ENCODE results near the gene NUMB. TPM values are rescaled to one million over a fixed set of nuclear protein-coding genes. Genes with fewer than 3 reads are reported as not detected.

NUMB gene
- total RNA-seq, 1 experiment from 2014 or later, result 46.5 TPM

GRCh38 chr14:73230051-73230450 lies 228.3 kb downstream of the NUMB start:
- no peak for TF ChIP-seq CTCF (conservative IDR thresholded peaks at IDR 0.05)
- WGBS (ENCODE audit: extremely low coverage, insufficient read length, low lambda C conversion rate), result no CpG with 5 or more reads among the region's 6 CpGs
- no peak overlapping the region for H3K4ac ChIP-seq (ENCODE audit: low read depth, low read length)

More at GRCh38 chr14:73230051-73230450, 228.3 kb downstream of the NUMB start:
- Histone ChIP-seq H2AFZ (ENCODE audit: low read length) (no peak overlapping the region), H4K5ac (ENCODE audit: insufficient read length, low read depth, low read length) (no peak overlapping the region), H3K9me3 (ENCODE audit: control insufficient read depth, low read depth, low read length) (no peaks in the 10 kb centered on the region), H2BK5ac (ENCODE audit: insufficient read length, low read length) (no peak overlapping the region), H3K23me2 (ENCODE audit: insufficient read length, low read depth, low read length, poor library complexity, severe bottlenecking) (no peaks in the 10 kb centered on the region), H3K18ac (ENCODE audit: insufficient read length, low read depth, low read length) (no peak overlapping the region), H3K27ac (ENCODE audit: insufficient read length, low read depth, low read length) (no peak overlapping the region), H2AK5ac (ENCODE audit: insufficient read length, low read length) (no peak overlapping the region), H3K27me3 (ENCODE audit: insufficient read depth, low read length) (0 out of 2 replicates have a peak, but pooled peaks cover 2% of the 10 kb centered on the region), H4K8ac (replicated peaks; ENCODE audit: insufficient read length, low read depth, low read length) (no peak overlapping the region), H4K91ac (ENCODE audit: insufficient read length, low read depth, low read length) (no peak overlapping the region), H3K14ac (ENCODE audit: insufficient read depth, low read length) (no peak overlapping the region), H3K79me1 (ENCODE audit: insufficient read depth, low read depth, low read length, poor library complexity, severe bottlenecking) (no peaks in the 10 kb centered on the region), H3K4me2 (ENCODE audit: insufficient read depth, insufficient read length, low read length) (no peak overlapping the region), H3K23ac (ENCODE audit: insufficient read length, low read depth, low read length) (no peak overlapping the region), H3K4me1 (ENCODE audit: insufficient read depth, low read length) (peaks cover 7% of the 10 kb centered on the region; the same call in 1 of the 2 replicates), H2BK20ac (ENCODE audit: low read depth, low read length, poor library complexity, severe bottlenecking) (no peak overlapping the region), H3K56ac (ENCODE audit: insufficient read length, low read depth, low read length) (no peak overlapping the region), H3K9ac (ENCODE audit: extremely low read depth, insufficient read length, low read length) (no peak overlapping the region), H3K79me2 (ENCODE audit: insufficient read depth, low read length) (no peaks in the 10 kb centered on the region), H2BK120ac (ENCODE audit: low read depth, low read length, poor library complexity, severe bottlenecking) (no peak overlapping the region), H4K20me1 (ENCODE audit: control insufficient read depth, insufficient read depth, insufficient read length) (no peaks in the 10 kb centered on the region), H3T11ph (ENCODE audit: low read length) (no peak overlapping the region), H2BK15ac (ENCODE audit: low read depth, low read length) (no peak overlapping the region), H2BK12ac (ENCODE audit: insufficient read length, low read depth, low read length) (no peak overlapping the region)
- peaks cover 37 to 43% of the 10 kb centered on the region in 2 experiments for H3K4me1 Mint-ChIP-seq
- no peaks in the 10 kb centered on the region for H3K9me3 Mint-ChIP-seq
- H3K27me3 Mint-ChIP-seq (ENCODE audit: low read depth), result peaks cover 17% of the 10 kb centered on the region
- H3K4me3 Mint-ChIP-seq, result no peak overlapping the region
- peaks cover 0 to 2% (median 0%) of the 10 kb centered on the region in 3 experiments; a peak in 4 of 7 replicates for H3K36me3 Mint-ChIP-seq (ENCODE audit: insufficient read depth in 1 of 3, low read depth in 3 of 3)
- DNase-seq, result no peak
- H3K27ac Mint-ChIP-seq, result no peak overlapping the region
